Activated CD4-positive, alpha-beta T cell treated with anti-CD3 and anti-CD28 coated beads, Interleukin-2, amount 50 U/mL, for 48 hours (primary cell): Measurements from ENCODE around the gene NCOA1.
A peak's percentile ranks its signal among the peaks of the same experiment; 100 is the strongest.
"Not testable (repeated sequence)": the region's sequence is repeated elsewhere in the genome, so short reads cannot be mapped to it uniquely, and the experiment has no call there.

Source experiments
- DNase-seq, 2 experiments: peaks; one replicate each; pipeline ENCODE4 v3.0.0-alpha.2; 2020

NCOA1 gene

GRCh38 chr2:24754985-24755705 lies 264.1 kb downstream of the NCOA1 start:
- no peak for DNase-seq

GRCh38 chr2:24756789-24757188 lies 265.7 kb downstream of the NCOA1 start:
- no peak for DNase-seq

- DNase-seq = no peak
Measured at GRCh38 chr2:24761866-24762265, 270.8 kb downstream of the NCOA1 start.

GRCh38 chr2:24762518-24762917 lies 271.5 kb downstream of the NCOA1 start:
- DNase-seq = no peak

- DNase-seq = no peak
Measured at GRCh38 chr2:24763843-24764242, 272.8 kb downstream of the NCOA1 start.

- peak; percentile 4 to 20 for DNase-seq
Measured at GRCh38 chr2:24766609-24767008, 275.6 kb downstream of the NCOA1 start.

- no peak for DNase-seq
Measured at GRCh38 chr2:24768013-24768412, 277.0 kb downstream of the NCOA1 start.

- no peak for DNase-seq
Measured at GRCh38 chr2:24768601-24769000, 277.5 kb downstream of the NCOA1 start.

- DNase-seq = no peak
Measured at GRCh38 chr2:24771061-24771460, 280.0 kb downstream of the NCOA1 start.

- DNase-seq = no peak
Measured at GRCh38 chr2:24771764-24772586, 280.9 kb downstream of the NCOA1 start.

- DNase-seq = no peak
Measured at GRCh38 chr2:24774373-24774772, 283.3 kb downstream of the NCOA1 start.

- DNase-seq = no peak
Measured at GRCh38 chr2:24779116-24779515, 288.1 kb downstream of the NCOA1 start.

- no peak for DNase-seq
Measured at GRCh38 chr2:24783641-24784040, 292.6 kb downstream of the NCOA1 start.

GRCh38 chr2:24785671-24786321 lies 294.7 kb downstream of the NCOA1 start:
- no peak for DNase-seq

- no peak for DNase-seq
Measured at GRCh38 chr2:24787532-24787931, 296.5 kb downstream of the NCOA1 start.

GRCh38 chr2:24788816-24789215 lies 297.8 kb downstream of the NCOA1 start:
- DNase-seq = no peak

GRCh38 chr2:24791452-24791851 lies 300.4 kb downstream of the NCOA1 start:
- no peak for DNase-seq

GRCh38 chr2:24792542-24792873 lies 301.5 kb downstream of the NCOA1 start:
- no peak for DNase-seq

GRCh38 chr2:24792874-24793760 lies 302.1 kb downstream of the NCOA1 start, which contains the start of the genes CENPO and PTRHD1:
Gene CENPO, plus strand, starts transcription at chr2:24793425. Its CDS starts 495 bp downstream, at chr2:24793920.
Gene PTRHD1, minus strand, starts transcription at chr2:24793391. Its CDS starts 14 bp downstream, at chr2:24793377.
- peak; percentile 92 to 95 for DNase-seq

- DNase-seq = peak; percentile 15 to 24
Measured at GRCh38 chr2:24793761-24794435, 302.8 kb downstream of the NCOA1 start.

- DNase-seq = no peak
Measured at GRCh38 chr2:24797644-24798043, 306.6 kb downstream of the NCOA1 start.

- not testable (repeated sequence) for DNase-seq
Measured at GRCh38 chr2:24800487-24800886, 309.4 kb downstream of the NCOA1 start.
